Endothelial cell of umbilical vein (primary cell): Measurements from ENCODE around the gene ARL9. TPM values are rescaled to one million over a fixed set of nuclear protein-coding genes. Genes with fewer than 3 reads are reported as not detected.

ENCODE experiments used
- Bru-seq: library from RNA; stranded (reverse); fragments of 400-500 nt; gene quantifications from one replicate; lab custom pipeline; 2021; lab: Mats Ljungman, UMichigan
- BruChase-seq, 2 experiments: library from RNA; stranded (reverse); fragments of 400-500 nt; gene quantifications; one replicate each; lab custom pipeline; 2021; lab: Mats Ljungman, UMichigan
- BruUV-seq: library from RNA; stranded (reverse); fragments of 400-500 nt; replicated peaks from 2 replicates; lab custom pipeline; 2021; lab: Mats Ljungman, UMichigan
- CTCF ChIA-PET: fragments of 300-600, 350-600 bp; sonication (Branson Sonifier 250); formaldehyde crosslinking; loops from one replicate; lab custom pipeline; 2021; ENCODE audit warnings: antibody characterized with exemption, inconsistent platforms; lab: Charles Lee
- POLR2A ChIA-PET: fragments of 300-600, 350-600 bp; sonication (Branson Sonifier 250); formaldehyde crosslinking; loops from one replicate; lab custom pipeline; 2021; ENCODE audit warnings: antibody characterized with exemption, inconsistent platforms; lab: Charles Lee
- DNase-seq: peaks from one replicate; pipeline ENCODE4 v3.0.0-alpha.2; 2011; ENCODE audit warnings: low read depth, low spot score
- FAIRE-seq: peaks from 2 replicates; lab custom pipeline; 2011; peaks lifted over from hg19 to GRCh38; lab: Jason Lieb, UNC
- H2AFZ ChIP-seq: 2 replicates; pipeline ENCODE4 v1.6.0; 2012; ENCODE audit warnings: low read depth, low read length, control low read depth, inconsistent platforms
- H3K27ac ChIP-seq: 2 replicates; pipeline ENCODE4 v1.5.1; 2011; ENCODE audit warnings: low read depth, mild to moderate bottlenecking, control low read depth, low read length, moderate library complexity; ENCODE audit not compliant: insufficient read depth
- H3K27me3 ChIP-seq, 2 experiments: 2 replicates each; pipeline versions ENCODE4 v1.6.0 to v1.6.1; 2011; ENCODE audit warnings: low read length in 2 of 2, mixed read lengths in 1 of 2; ENCODE audit not compliant: control insufficient read depth in 2 of 2, insufficient read depth in 2 of 2
- H3K36me3 ChIP-seq, 2 experiments: 2 replicates in 1 of 2; 3 replicates in 1 of 2; pipeline ENCODE4 v1.5.1; 2011; ENCODE audit warnings: low read length in 2 of 2, mild to moderate bottlenecking in 1 of 2, moderate library complexity in 1 of 2; ENCODE audit not compliant: control insufficient read depth in 2 of 2, insufficient read depth in 2 of 2; ENCODE audit errors: extremely low read depth in 1 of 2
- H3K4me1 ChIP-seq: 3 replicates; pipeline ENCODE4 v1.5.1; 2011; ENCODE audit warnings: mild to moderate bottlenecking, low read length; ENCODE audit not compliant: control insufficient read depth, insufficient read depth; ENCODE audit errors: extremely low read depth
- H3K4me2 ChIP-seq: 2 replicates; pipeline ENCODE4 v1.6.1; 2011; ENCODE audit warnings: low read length, control low read depth, mixed read lengths; ENCODE audit not compliant: insufficient read depth
- H3K4me3 ChIP-seq, 3 experiments: fragments of 200-600 bp in 1 of 3; sonication (generic), shearing (Covaris generic) in 1 of 3; replicated peaks in 1 of 3; 2 replicates each; pipeline ENCODE4 v1.5.1; 2011 to 2016; ENCODE audit warnings: control low read depth in 3 of 3, low read length in 3 of 3, mild to moderate bottlenecking in 2 of 3, inconsistent platforms in 1 of 3, low read depth in 1 of 3, moderate library complexity in 1 of 3; ENCODE audit not compliant: insufficient read depth in 1 of 3
- H3K79me2 ChIP-seq: 2 replicates; pipeline ENCODE4 v1.6.0; 2012; ENCODE audit warnings: low read length, inconsistent platforms; ENCODE audit not compliant: control insufficient read depth, insufficient read depth
- H3K9ac ChIP-seq: replicated peaks from 2 replicates; pipeline ENCODE3; 2011; ENCODE audit warnings: low read length, control low read depth; ENCODE audit not compliant: insufficient read depth; ENCODE audit errors: extremely low read depth
- H3K9me1 ChIP-seq: replicated peaks from 3 replicates; pipeline ENCODE4 v1.6.0; 2011; ENCODE audit warnings: mild to moderate bottlenecking, low read length; ENCODE audit not compliant: control insufficient read depth, insufficient read depth; ENCODE audit errors: extremely low read depth
- H3K9me3 ChIP-seq: replicated peaks from 2 replicates; pipeline ENCODE4 v1.5.1; 2012; ENCODE audit warnings: low read length, inconsistent platforms; ENCODE audit not compliant: control insufficient read depth, insufficient read depth
- H4K20me1 ChIP-seq: replicated peaks from 2 replicates; pipeline ENCODE3; 2011; ENCODE audit warnings: mild to moderate bottlenecking, low read length; ENCODE audit not compliant: control insufficient read depth, insufficient read depth; ENCODE audit errors: extremely low read depth
- EZH2 ChIP-seq: IDR thresholded peaks from 2 replicates; pipeline ENCODE4 v1.6.1; 2012; ENCODE audit warnings: borderline replicate concordance, low read depth, mild to moderate bottlenecking, moderate library complexity, low read length, inconsistent platforms; ENCODE audit not compliant: severe bottlenecking
- FOS ChIP-seq: IDR thresholded peaks from 2 replicates; pipeline ENCODE4 v1.6.1; 2011; ENCODE audit warnings: mild to moderate bottlenecking, low read length, moderate library complexity, borderline replicate concordance; ENCODE audit not compliant: insufficient read depth
- GATA2 ChIP-seq: IDR thresholded peaks from 2 replicates; pipeline ENCODE4 v1.7.0; 2011; ENCODE audit warnings: low read depth, mild to moderate bottlenecking, moderate library complexity, mixed read lengths, low read length; ENCODE audit not compliant: insufficient read length, insufficient read depth
- JUN ChIP-seq: IDR thresholded peaks from 2 replicates; pipeline ENCODE4 v1.6.1; 2011; ENCODE audit warnings: borderline replicate concordance, low read depth; ENCODE audit not compliant: insufficient read length, insufficient read depth
- MYC ChIP-seq: IDR thresholded peaks from one replicate; pipeline ENCODE4 v1.6.1; 2011; ENCODE audit warnings: mild to moderate bottlenecking, low read depth, low read length
- POLR2A ChIP-seq: IDR thresholded peaks from 2 replicates; pipeline ENCODE4 v1.6.1; 2012; ENCODE audit warnings: low read depth, mild to moderate bottlenecking, control low read depth, low read length
- POLR2AphosphoS5 ChIP-seq: IDR thresholded peaks from 2 replicates; pipeline ENCODE4 v1.6.1; 2012; ENCODE audit warnings: low read depth, mild to moderate bottlenecking, control low read depth, low read length, moderate library complexity; ENCODE audit not compliant: insufficient read depth
- dilution Hi-C: fragments of 300-500 bp; cut with MboI; formaldehyde crosslinking; loops from one replicate; pipeline ENCODE4 v1.15.0; 2019; ENCODE audit warnings: low sequenced_read_pairs; ENCODE audit not compliant: extremely low pct_ligation_motif_present
- intact Hi-C: fragments of 100-400 bp; cut with micrococcal nuclease; formaldehyde crosslinking; loops from one replicate; pipeline ENCODE4 v1.10.0; 2022
- long read RNA-seq: library from polyadenylated mRNA; stranded (forward); transcript quantifications from one replicate; pipeline ENCODE4 v2.0.0, GENCODE V29; 2021
- polyA minus RNA-seq, 3 experiments: library from RNA; depleted of rRNA, polyadenylated mRNA; stranded (reverse); fragments of >200 nt; gene quantifications; 1 replicate in 1 of 3; 2 replicates in 2 of 3; pipeline ENCODE4 v1.2.3, GENCODE V29; 2011
- polyA plus RNA-seq, 4 experiments: library from polyadenylated mRNA; depleted of rRNA in 3 of 4; stranded (reverse) in 3 of 4; unstranded in 1 of 4; fragments of >200 nt; gene quantifications; 2 replicates each; pipeline versions ENCODE4 v1.2.1 to v1.2.3, GENCODE V29; 2011 to 2012; ENCODE audit warnings: missing spikeins in 1 of 4
- total RNA-seq: library from RNA; stranded (reverse); gene quantifications from 2 replicates; pipeline ENCODE4 v1.2.3, GENCODE V29; 2021
- TF ChIP-seq, protein P1 (sequence below): IDR thresholded peaks from 2 replicates; pipeline ENCODE4 v1.6.1; 2011; ENCODE audit not compliant: insufficient read depth, insufficient read length
- TF ChIP-seq, protein P2 (sequence below), 2 donors: IDR thresholded peaks; 1 replicate in 1 of 2; 2 replicates in 1 of 2; pipeline ENCODE4 v1.5.1; 2011; ENCODE audit warnings: low read length in 2 of 2, mild to moderate bottlenecking in 2 of 2, moderate library complexity in 2 of 2, control low read depth in 1 of 2, inconsistent platforms in 1 of 2, low read depth in 1 of 2; ENCODE audit not compliant: insufficient read depth in 1 of 2; ENCODE audit errors: extremely low read depth in 1 of 2

The ARL9 gene, protein sequence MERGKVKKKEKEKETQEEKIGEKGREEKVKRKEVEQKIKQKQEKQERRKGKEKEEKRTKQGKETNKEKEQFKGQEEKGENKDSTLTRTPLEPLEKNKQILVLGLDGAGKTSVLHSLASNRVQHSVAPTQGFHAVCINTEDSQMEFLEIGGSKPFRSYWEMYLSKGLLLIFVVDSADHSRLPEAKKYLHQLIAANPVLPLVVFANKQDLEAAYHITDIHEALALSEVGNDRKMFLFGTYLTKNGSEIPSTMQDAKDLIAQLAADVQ
- total RNA-seq (0.51 and 1.1 TPM in 2 replicates), polyA plus RNA-seq (0.40 and 0.62 TPM in 2 replicates), polyA minus RNA-seq (0.08 and 0.85 TPM in 2 replicates), Bru-seq, nascent RNA (percentile 41 among the genes with signal in this experiment), BruChase-seq, experiment 1, labeled RNA remaining after a 6-hour chase (percentile 42 among the genes with signal in this experiment), BruChase-seq, experiment 2, labeled RNA remaining after a 2-hour chase (percentile 42 among the genes with signal in this experiment)
- 0.85 and 0.99 TPM in 2 replicates for polyA plus RNA-seq (2011; cell fraction: cytosol; rRNA removed)
- polyA plus RNA-seq (2011; cell fraction: nucleus; rRNA removed) = 0.41 and 0.78 TPM in 2 replicates
- polyA plus RNA-seq (2012) = 0.75 and 1.1 TPM in 2 replicates
- not detected for polyA minus RNA-seq (2011; cell fraction: cytosol; rRNA and poly(A)+ RNA removed)
- polyA minus RNA-seq (2011; cell fraction: nucleus; rRNA and poly(A)+ RNA removed) = 0.29 and 0.43 TPM in 2 replicates
- long read RNA-seq, partial matches to known transcripts = 0 of 4 reads
- long read RNA-seq, other reads (novel, unspliced or antisense) = 1 of 4 reads

DNA sequence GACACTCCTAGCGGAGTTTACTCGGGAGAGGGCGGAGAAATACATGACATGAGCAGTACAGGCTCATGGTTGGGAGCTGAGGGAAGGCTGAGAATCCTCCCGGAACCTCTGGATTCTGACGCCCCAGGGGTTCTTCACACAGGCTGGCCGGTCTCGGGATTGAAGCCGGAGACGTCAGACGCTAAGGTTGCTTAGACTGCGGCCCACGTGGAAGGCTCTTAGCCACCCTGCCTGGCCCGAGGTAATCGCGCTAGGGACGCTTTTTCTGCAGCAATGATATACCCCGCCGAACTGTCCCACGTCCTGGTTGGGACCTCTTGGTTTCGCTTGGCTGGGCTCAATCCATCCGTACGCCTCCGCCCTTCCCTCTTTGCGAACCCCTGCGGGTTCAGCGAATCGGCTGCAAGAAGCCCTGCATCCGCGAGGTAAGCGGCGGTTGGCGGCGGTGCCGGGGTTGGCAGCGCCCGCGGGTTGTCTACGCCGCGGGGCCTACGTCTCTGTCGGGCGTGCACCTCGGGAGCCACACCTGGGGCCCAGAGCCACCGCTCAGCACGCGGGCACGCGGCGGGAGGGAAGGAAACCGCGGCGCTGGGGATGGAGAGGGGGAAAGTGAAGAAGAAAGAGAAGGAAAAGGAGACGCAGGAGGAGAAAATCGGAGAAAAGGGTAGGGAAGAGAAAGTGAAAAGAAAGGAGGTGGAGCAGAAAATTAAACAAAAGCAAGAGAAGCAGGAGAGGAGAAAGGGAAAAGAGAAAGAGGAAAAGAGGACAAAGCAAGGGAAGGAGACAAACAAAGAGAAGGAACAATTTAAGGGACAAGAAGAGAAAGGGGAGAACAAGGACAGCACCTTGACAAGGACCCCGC is at the start of gene ARL9:
ARL9 (plus strand) TSS at position 523 of the 862 bp plus-strand sequence; CDS start at position 595, 72 bp downstream.
- dilution Hi-C loops (no loop called here), intact Hi-C loops (loop anchor here (1.0 to 2.0 kb wide), 5 partner anchors 37 to 295 kb away; no protein-coding TSS in a partner anchor)
- H2AFZ ChIP-seq = peak within 1 kb of the TSS; percentile 81
- BruUV-seq = no TSS peak
- peaks cover 13% of the 10 kb centered on the region for H3K4me1 ChIP-seq
- FAIRE-seq = peak; percentile 57
- DNase-seq = peak; percentile 61
- H3K9me1 ChIP-seq = no peaks in the 10 kb centered on the region
- peak within 1 kb of the TSS; percentile 48 to 69 (median 67) for H3K4me3 ChIP-seq
- peak within 1 kb of the TSS; percentile 67 for H3K9ac ChIP-seq
- no peaks in the 10 kb centered on the region for H3K79me2 ChIP-seq
- TF ChIP-seq POLR2A (no peak), POLR2AphosphoS5 (no peak), EZH2 (no peak), GATA2 (no peak), JUN (no peak), MYC (no peak), FOS (no peak)
- TF ChIP-seq, protein P1, sequence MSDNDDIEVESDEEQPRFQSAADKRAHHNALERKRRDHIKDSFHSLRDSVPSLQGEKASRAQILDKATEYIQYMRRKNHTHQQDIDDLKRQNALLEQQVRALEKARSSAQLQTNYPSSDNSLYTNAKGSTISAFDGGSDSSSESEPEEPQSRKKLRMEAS = no peak
- TF ChIP-seq, protein P2, sequence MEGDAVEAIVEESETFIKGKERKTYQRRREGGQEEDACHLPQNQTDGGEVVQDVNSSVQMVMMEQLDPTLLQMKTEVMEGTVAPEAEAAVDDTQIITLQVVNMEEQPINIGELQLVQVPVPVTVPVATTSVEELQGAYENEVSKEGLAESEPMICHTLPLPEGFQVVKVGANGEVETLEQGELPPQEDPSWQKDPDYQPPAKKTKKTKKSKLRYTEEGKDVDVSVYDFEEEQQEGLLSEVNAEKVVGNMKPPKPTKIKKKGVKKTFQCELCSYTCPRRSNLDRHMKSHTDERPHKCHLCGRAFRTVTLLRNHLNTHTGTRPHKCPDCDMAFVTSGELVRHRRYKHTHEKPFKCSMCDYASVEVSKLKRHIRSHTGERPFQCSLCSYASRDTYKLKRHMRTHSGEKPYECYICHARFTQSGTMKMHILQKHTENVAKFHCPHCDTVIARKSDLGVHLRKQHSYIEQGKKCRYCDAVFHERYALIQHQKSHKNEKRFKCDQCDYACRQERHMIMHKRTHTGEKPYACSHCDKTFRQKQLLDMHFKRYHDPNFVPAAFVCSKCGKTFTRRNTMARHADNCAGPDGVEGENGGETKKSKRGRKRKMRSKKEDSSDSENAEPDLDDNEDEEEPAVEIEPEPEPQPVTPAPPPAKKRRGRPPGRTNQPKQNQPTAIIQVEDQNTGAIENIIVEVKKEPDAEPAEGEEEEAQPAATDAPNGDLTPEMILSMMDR (IDR thresholded peaks at IDR 0.05; ENCODE audit: extremely low read depth in 1 of 2, insufficient read depth in 1 of 2, low read depth in 1 of 2, low read length in 2 of 2) = no peak
- no peaks in the 10 kb centered on the region for H3K27me3 ChIP-seq
- H4K20me1 ChIP-seq = no peaks in the 10 kb centered on the region
- POLR2A ChIA-PET = interaction anchor here (0.7 kb wide), 1 partner anchor 35 kb away, joined by 4 read pairs; no protein-coding TSS in a partner anchor
- CTCF ChIA-PET = interaction anchor here (0.9 to 1.7 kb wide), 2 partner anchors 294 to 331 kb away, joined by 3 to 9 read pairs; no protein-coding TSS in a partner anchor
- H3K4me2 ChIP-seq = peak within 1 kb of the TSS; percentile 96
- H3K9me3 ChIP-seq = no peaks in the 10 kb centered on the region
- H3K36me3 ChIP-seq = peaks cover 0 to 2% of the 10 kb centered on the region in 2 experiments
- H3K27ac ChIP-seq = no peak within 1 kb of the TSS
